HG02884 (cell line): Measurements from ENCODE around the gene FERMT1.
"Not testable (repeated sequence)": the region's sequence is repeated elsewhere in the genome, so short reads cannot be mapped to it uniquely, and the experiment has no call there.

Experiments used
- ATAC-seq: cut with Tn5 transposase; IDR thresholded peaks from one replicate; pipeline ENCODE4 v1.9.1; 2021; ENCODE audit warnings: mild to moderate bottlenecking, moderate library complexity; ENCODE audit not compliant: unreplicated experiment

FERMT1 gene

DNA sequence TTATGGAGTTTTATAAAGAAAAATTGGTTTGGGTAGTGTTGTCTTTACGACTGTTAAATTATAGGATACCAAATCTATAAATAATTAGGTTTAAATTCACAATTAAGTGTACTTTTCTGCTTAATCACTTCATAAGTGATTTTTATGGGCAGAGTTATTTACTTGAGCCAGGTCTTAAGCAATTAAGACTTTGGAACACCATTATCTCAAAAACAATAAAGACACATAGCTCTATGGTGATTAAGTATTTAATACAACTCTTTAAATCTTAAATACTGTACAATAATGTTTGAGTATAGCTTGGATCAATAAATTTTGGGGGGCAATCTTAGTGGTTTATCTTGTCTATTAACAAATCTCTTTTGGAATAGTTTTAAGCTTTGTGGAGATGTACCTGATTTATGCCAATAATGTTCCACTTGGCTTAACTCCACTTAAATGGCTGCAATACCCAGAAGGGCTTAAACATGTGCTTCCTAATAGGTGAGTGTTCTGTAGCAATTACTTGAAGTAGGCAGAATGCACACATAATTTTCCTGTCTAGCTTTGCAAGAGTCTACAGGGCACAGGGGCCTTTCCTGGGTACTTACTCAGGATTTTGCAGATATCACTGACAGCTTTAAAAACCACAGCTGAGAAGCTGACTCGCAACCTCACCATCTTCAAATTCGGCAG is 7.5 kb downstream of the FERMT1 start:
- ATAC-seq, result no peak

DNA sequence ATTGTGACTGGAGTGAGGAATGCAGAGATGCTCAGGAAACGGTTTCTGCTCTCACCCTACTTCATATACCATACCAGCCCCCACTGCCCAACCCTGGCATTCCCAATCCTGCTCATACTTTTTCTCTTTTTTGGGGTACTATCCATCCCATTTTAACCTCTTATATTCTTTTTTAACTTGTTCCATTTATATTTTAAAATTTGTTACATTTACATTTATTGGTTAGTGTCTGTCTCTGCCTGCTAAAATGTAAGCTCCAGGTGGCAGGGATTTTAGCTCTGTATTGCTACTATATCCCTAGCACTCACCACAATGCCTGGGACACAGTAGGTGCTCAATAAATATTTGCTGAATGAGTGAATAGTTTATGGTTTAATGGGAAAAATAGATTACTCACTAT is 8.1 kb downstream of the FERMT1 start:
- no peak for ATAC-seq

DNA sequence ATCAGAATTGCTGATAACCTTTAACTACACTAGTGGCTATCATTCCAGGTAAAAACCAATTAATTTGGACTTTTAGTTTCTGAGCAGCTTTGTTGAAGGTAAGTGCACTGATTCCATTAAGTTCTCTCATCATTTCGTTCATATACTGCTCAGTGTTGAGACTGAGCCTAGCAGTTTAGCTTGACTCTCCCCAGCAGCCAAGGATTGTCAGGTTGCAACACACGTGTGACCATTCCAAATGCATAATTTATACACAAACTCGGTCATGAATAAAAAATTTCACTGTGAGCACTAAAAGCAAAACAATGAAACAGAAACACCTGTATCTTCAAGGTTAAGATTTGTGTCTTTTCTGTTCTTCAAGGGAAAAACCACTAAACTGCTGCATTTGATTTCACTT is 8.9 kb downstream of the FERMT1 start:
- ATAC-seq, result no peak

DNA sequence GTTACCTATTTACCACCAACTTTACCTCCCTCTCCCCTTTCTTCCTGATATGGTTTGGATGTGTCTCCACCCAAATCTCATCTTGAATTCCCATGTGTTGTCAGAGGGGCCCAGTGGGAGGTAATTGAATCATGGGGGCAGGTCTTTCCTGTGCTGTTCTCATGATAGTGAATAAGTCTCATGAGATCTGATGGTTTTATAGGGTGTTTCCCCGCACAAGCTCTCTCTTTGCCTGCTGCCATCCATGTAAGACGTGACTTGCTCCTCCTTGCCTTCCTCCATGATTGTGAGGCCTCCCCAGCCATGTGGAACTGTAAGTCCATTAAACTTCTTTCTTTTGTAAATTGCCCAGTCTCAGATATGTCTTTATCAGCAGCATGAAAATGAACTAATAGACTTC is 9.9 kb downstream of the FERMT1 start:
- ATAC-seq, result not testable (repeated sequence)

DNA sequence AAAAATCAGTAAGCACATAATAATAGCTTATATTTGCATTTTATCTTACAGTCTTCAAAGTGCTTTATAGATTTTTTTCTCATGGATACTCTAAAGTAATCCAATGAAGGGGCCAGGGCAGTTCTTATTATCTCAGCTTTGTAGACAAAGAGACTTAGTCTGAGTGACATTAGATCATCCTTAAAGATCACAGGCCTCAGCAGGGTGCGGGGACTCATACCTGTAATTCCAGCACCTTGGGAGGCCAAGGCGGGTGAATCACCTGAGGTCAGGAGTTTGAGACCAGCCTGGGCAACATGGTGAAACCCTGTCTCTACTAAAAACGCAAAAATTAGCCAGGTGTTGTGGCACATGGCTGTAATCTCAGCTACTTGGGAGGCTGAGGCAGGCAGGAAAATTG is 14.5 kb downstream of the FERMT1 start:
- ATAC-seq, result no peak

DNA sequence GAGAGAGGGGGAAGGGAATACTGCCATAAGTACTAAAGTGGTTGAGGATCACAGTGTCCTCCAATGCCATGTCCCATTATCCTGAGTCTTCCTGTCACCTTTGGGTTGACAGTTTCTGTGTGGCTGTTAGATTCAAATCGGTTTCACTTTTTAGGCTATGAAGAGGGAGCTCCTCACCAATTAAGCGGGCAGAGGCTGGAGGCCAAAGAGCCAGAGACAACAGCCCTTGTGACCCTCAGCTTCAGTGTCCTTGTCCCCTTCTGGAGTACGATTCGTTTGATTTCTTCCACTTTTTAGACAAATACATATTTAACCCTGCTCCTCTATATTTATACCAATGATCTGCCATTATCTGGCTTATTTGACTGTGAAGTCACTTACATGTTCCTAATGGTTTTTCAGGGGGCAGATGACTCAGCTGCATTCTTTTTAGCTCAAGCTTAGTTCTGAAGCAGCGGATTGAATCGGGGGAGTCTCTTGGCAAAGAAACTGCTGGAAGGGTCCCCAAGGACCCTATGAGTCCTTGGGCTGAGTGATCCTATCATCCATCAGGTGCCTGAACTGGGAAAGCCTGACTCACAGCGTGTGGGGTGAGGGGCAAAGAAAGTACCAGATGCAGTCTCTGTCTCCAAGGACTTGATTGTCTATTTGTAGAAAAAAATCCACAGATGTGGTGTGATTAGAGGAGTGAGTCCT is 18.2 kb downstream of the FERMT1 start:
- no peak for ATAC-seq

DNA sequence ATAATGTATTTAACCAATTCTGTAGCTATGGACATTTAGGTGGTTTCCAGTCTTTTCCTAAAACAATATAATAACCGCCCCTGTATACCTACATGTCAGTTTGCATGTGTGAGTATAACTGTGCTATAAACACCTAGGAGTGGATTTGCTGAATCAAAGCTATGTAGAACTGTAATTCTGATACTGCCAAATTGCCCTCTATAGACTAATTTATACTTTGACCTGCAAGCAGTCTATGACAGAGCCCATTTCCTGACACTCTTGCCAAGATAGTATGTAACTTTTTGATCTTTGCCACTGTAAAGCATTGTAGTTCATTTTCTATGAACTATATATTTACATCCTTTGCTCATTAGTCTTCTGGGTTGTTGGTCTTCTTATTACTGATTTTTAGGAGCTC is 19.5 kb downstream of the FERMT1 start:
- no peak for ATAC-seq

DNA sequence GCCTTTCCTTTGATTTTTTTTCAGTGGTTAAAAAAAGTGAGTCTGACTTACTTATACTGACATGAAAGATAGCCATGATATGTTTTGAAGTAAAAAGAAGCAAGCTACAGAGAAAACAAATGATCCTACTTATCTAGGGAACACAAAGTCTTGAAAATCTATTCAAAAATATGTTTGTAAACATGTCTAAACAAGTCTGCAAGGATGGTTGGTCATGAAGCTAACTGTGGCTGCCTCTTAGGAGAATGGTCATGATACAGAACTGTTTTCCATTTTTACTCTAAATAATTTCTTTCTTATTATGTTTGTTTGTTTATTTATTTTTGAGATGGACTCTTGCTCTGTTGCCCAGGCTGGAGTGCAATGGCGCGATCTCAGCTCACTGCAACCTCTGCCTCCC is 21.5 kb downstream of the FERMT1 start:
- ATAC-seq, result no peak

DNA sequence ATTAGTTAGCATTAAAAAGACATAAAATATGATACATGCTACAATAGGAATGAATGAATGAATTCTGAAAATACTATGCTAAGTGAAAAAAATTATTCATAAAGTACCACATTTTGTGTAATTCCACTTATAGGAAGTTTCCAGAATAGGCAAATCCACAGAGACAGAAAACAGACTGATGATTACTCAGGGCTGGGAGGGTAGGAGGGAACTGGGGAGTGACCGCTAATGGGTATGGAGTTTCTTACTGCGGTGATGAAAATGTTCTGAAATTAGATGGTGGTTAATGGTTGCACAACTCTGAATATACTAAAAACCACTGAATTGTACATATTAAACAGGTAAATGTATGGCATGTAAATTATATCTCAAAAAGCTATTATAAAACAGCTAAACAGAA is 22.6 kb downstream of the FERMT1 start:
- no peak for ATAC-seq

DNA sequence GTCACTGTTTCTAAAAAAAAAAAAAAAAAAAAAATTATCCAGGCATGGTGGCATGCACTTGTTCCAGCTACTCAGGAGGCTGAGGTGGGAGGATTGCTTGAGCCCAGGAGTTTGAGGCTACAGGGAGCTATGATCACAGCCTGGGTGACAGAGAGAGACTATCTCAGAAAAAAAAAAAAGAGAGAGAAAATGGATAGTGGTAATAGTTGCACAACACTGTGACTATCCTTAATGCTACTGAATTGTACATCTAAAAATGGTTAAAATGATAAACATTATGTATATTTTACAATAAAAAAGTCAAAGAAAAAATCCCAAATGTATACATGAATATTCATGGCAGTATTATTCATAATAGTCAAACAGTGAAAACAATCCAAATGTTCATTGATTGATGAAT is 23.0 kb downstream of the FERMT1 start:
- no peak for ATAC-seq

DNA sequence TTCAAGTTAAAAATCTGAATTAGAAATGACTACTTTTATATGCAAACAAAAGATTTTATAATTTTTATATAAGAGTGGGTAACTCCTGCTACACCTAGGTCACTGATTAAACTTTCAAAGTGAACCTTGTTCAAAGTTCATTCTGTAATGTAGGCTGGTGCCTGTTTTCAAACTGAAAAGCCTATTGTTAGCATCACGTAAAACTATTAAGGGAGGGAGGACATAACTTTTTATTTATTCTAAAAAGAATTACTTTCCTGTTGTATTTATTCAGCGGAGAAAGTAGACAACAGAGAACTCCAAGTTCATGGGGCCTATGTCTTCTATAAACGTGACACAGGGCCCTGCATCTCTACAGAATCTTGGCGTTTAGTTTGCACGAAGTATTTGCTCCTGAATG is 27.4 kb downstream of the FERMT1 start:
- ATAC-seq, result no peak

DNA sequence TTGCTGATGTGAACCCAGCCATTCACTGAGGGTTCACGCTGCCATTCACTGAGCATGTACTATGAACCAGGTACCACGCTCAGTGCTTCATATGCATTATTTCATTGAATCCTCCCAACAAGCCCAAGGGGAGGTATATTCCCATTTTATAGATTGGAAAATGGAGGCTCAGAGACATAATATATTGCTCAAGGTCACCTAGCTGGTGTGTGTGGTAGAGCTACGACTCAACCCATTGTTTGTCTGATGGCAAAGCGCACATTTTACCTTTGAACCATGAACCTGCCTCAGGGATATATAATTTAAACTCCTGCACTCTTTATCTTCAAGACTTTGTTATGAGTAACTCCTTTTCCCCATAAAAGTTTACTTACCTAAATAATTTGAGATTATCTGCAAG is 28.3 kb downstream of the FERMT1 start:
- no peak for ATAC-seq

DNA sequence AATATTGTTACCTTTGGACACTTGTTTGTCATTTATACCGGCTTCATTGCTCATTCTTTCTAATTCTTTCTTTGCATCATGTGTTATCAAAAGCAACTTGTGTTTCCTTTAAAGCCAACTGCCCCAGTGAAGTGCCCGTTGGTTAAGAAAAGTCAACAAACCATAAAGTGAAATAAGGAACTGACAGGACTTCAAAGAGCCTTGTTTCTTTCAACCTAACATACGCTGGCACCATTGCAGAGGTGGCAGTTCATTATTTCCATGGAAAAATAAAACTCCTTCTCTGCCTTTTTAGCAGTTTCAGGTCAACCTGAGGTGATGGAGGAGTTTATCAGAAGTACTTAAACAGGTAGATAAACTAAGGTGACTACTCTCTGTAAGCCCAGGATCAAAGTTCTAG is 28.8 kb downstream of the FERMT1 start:
- ATAC-seq, result no peak

DNA sequence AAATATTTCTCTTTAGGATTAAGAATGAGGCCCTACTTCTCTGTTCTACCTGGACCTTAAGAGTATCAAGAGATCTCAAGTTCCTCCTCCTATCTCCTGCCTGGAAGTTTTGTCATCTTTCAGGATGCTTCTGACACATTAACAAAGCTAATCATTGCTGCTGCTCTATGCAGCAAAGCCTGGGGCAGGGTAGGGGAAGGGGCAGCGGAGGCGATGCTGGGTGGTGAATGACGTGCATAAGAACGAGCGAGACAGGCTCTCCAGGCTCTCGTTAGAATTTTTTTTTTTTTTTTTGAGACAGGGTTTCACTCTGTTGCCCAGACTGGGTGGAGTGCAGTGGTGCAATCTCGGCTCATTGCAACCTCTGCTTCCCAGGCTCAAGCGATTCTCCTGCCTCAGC is 31.2 kb downstream of the FERMT1 start:
- no peak for ATAC-seq

DNA sequence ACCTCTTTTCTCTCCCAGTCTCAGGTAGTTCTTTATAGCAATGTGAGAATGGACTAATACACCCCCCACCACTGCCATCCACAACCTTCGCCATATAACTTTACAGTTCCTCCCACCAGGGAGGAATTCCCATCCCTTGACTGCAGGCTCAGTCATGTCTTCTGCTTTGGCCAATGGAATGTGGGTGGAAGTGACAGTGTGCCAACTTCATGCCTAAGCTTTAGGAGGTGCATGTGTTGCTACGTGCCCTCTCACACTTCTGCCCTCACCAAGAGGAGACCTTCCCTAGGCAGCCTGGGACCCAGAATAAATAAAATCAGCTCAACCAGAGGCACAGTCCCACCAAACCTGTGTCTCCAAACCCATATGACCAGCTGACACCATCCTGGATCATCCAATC is 36.0 kb downstream of the FERMT1 start:
- no peak for ATAC-seq

DNA sequence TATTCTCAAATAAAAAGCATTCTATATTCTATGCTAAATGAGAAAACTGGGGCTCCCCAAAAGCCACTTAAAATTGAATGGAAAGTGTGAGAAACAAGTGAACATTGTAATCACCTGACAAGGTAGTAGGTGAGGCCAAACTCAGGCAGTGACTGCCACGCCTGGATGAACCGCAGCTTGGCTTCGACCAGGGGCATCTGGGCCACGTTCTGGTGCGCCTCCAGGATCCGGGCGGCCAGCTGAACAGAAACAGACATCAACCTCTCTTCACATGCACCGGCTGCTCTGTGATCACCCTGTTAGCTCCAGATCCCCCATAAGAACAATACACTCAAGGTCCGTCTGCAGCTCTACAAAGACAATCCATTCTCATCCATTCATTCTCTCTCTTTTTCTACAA is 38.9 kb downstream of the FERMT1 start:
- ATAC-seq, result no peak

DNA sequence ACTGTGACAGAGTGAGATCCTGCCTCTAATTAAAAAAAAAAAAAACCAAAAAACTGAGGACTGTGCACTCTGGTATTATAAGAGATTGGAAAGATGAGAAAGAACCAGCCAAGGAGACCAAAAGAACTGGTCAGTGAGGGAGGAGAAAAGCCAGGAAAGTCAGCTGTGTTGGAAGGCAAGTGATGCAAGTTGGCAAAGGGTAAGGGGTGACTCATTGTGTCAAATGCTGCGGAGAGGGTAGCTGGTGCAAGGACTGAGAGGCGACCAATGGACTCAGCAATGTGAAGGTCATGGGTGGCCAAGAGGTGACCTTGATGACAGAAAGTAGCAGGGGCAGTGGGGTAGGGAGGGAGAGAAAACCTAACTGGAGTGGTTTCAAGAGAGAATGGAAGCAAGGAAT is 41.6 kb downstream of the FERMT1 start:
- no peak for ATAC-seq

DNA sequence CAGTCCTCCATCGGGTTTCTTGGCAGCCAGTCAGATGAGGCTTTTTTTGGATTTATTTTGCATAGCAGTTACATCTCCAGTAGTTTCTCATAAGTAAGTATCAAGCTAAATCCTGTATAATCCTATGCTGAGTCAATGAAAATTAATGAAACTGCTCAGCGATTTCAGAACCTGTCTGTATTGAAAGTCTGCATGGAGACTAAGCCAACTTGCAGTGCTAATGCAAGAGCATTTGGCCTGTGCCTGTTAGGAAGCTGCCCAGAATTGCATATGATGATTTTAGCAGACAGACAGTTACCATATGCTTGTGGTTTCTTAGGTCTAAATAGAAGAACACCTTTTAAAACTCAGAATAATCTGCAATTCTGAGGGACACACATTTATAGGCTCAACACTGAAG is 43.8 kb downstream of the FERMT1 start:
- no peak for ATAC-seq

DNA sequence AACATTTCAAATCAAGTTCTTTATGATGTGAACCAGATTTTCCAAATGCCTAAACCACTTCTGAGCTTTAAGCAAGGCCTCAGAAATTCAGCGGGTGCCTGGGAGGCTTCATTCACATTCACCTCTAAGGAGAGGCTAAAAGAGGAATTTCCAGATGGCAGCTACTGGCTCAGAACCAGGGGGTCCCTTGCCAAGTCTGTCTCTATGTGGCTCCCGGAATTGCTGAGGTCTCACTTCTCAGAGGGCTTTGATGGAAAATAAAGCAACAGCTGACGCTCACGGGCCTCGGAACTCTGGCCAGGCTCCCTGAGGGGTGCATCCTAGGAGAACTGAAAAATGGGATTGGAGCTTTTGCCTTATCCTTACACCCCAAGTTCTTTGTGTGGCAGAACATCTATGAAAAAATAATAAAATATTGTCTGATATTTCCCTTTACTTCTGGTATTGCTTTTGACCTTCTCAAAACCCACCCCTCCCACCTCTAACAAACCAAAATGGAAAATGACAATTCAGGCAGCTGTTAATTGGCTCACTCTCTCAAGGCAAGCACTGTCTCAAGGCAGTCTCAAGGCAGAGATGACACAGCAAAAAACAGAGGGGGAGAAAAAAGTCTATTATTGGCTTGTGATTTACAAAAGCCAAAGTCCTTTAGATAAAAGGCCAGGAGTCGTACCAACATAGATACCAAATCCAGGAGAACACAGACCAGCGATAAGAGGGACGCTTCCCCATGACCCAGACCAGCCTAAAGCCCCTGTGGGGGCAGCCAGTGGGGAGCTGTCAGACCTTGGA is 47.2 kb downstream of the FERMT1 start:
- no peak for ATAC-seq

DNA sequence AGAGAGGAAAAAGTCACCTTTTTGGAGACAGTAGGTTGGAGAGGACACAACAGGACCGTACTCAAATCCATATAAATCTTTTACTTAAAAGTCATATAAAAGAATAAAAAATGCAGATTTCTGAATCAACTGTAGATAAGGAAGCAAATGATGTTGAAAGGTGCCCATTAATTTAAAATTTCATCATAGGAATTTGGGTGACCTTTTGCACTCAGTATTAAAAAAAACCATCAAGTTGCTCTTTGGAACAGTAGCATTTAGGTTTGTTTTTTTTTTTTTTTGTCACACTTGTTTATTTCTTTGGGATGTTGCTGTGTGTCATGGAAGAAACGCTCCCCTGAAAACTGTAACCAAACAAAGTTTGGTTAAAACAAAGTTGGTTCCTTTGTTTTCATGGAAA is 48.0 kb downstream of the FERMT1 start:
- no peak for ATAC-seq

DNA sequence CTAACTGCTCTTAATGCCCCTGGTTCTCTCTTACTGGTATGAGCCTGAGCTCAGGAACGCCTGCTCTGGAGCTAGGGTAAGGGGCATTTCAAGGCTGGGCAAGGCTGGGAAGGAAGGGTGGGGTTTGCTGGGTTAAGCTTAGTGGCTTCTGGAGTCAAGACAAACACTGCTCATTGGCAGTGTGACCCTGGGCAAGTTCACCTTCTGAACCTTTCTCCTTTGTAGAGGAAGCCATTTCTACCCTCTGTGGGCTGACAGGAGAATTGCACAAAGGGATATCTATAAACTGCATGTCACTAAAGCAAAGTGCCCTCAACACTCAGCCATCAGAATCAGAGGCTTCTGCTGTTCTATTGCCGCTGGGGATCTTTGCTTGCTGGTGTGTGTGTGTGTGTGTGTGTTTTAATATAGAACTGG is 48.7 kb downstream of the FERMT1 start:
- ATAC-seq, result no peak
